GM19328 (cell line): ENCODE measurements around the gene CAMK4.
"Not testable (repeated sequence)": the region's sequence is repeated elsewhere in the genome, so short reads cannot be mapped to it uniquely, and the experiment has no call there.

Experiments used
- ATAC-seq: cut with Tn5 transposase; IDR thresholded peaks from one replicate; pipeline ENCODE4 v1.9.1; 2021; ENCODE audit warnings: mild to moderate bottlenecking, moderate library complexity; ENCODE audit not compliant: unreplicated experiment

CAMK4 gene

GRCh38 chr5:111255169-111255568 is 31.0 kb downstream of the CAMK4 start:
- ATAC-seq, result no peak

- ATAC-seq, result no peak
Measured at GRCh38 chr5:111256128-111256527, 31.9 kb downstream of the CAMK4 start.

- ATAC-seq, result not testable (repeated sequence)
Measured at GRCh38 chr5:111257610-111258009, 33.4 kb downstream of the CAMK4 start.

- ATAC-seq, result no peak
Measured at GRCh38 chr5:111259636-111260035, 35.5 kb downstream of the CAMK4 start.

- ATAC-seq, result no peak
Measured at GRCh38 chr5:111261610-111262009, 37.4 kb downstream of the CAMK4 start.

- no peak for ATAC-seq
Measured at GRCh38 chr5:111262153-111262552, 38.0 kb downstream of the CAMK4 start.

GRCh38 chr5:111262815-111263214 is 38.6 kb downstream of the CAMK4 start:
- ATAC-seq, result no peak

GRCh38 chr5:111266491-111266890 is 42.3 kb downstream of the CAMK4 start:
- ATAC-seq, result no peak

GRCh38 chr5:111268300-111268699 is 44.1 kb downstream of the CAMK4 start:
- ATAC-seq, result no peak

- ATAC-seq, result no peak
Measured at GRCh38 chr5:111271885-111272284, 47.7 kb downstream of the CAMK4 start.

- no peak for ATAC-seq
Measured at GRCh38 chr5:111277061-111277460, 52.9 kb downstream of the CAMK4 start.

GRCh38 chr5:111278858-111279504 is 54.8 kb downstream of the CAMK4 start:
- ATAC-seq, result peak; percentile 87

GRCh38 chr5:111280282-111280951 is 56.2 kb downstream of the CAMK4 start:
- no peak for ATAC-seq

GRCh38 chr5:111282798-111283197 is 58.6 kb downstream of the CAMK4 start:
- no peak for ATAC-seq

GRCh38 chr5:111284825-111285224 is 60.6 kb downstream of the CAMK4 start:
- ATAC-seq, result no peak

GRCh38 chr5:111294551-111294950 is 70.4 kb downstream of the CAMK4 start:
- ATAC-seq, result no peak

- ATAC-seq, result no peak
Measured at GRCh38 chr5:111295649-111296048, 71.5 kb downstream of the CAMK4 start.

- no peak for ATAC-seq
Measured at GRCh38 chr5:111296570-111296969, 72.4 kb downstream of the CAMK4 start.

GRCh38 chr5:111299067-111299481 is 74.9 kb downstream of the CAMK4 start:
- no peak for ATAC-seq

GRCh38 chr5:111299831-111300432 is 75.7 kb downstream of the CAMK4 start:
- ATAC-seq, result no peak

- no peak for ATAC-seq
Measured at GRCh38 chr5:111301264-111301663, 77.1 kb downstream of the CAMK4 start.

GRCh38 chr5:111302043-111302442 is 77.9 kb downstream of the CAMK4 start:
- ATAC-seq, result not testable (repeated sequence)
